C4-2B (cell line): ENCODE results near the gene GNB2.

Experiments
- ZFX ChIP-seq: fragments of 450-650 bp; IDR thresholded peaks from 2 replicates; pipeline ENCODE4 v1.6.1; 2017
- TF ChIP-seq, protein P1 (sequence below): fragments of 450-650 bp; conservative IDR thresholded peaks from 2 replicates; pipeline ENCODE4 v1.5.1; 2017; ENCODE audit warnings: mild to moderate bottlenecking

DNA sequence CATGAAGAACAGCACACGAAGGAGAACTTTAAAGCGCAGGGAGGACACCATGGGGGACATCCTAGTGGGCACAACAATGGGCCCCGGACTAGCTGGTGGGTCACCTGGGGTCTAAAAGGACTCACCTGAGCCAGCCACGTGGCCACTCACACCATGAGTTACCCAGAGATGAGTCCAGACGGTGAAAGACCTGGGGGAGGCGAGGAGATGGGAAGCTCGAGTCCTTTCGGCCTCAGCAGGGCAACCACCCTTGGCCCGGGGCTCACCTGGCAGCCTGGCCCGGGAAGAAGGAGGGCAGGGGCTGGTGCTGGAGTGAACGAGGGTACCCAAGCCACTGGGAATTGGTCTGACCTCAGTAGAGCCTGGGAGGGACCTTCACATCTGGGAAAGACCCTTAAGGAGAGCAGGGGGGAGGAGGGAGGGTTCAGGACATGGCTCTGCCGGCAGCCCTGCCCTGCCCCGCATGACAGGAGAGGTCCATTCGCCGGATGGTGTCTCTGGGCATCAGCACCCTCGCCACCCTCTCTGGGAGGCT is 14.9 kb downstream of the GNB2 start:
- TF ChIP-seq, protein P1, sequence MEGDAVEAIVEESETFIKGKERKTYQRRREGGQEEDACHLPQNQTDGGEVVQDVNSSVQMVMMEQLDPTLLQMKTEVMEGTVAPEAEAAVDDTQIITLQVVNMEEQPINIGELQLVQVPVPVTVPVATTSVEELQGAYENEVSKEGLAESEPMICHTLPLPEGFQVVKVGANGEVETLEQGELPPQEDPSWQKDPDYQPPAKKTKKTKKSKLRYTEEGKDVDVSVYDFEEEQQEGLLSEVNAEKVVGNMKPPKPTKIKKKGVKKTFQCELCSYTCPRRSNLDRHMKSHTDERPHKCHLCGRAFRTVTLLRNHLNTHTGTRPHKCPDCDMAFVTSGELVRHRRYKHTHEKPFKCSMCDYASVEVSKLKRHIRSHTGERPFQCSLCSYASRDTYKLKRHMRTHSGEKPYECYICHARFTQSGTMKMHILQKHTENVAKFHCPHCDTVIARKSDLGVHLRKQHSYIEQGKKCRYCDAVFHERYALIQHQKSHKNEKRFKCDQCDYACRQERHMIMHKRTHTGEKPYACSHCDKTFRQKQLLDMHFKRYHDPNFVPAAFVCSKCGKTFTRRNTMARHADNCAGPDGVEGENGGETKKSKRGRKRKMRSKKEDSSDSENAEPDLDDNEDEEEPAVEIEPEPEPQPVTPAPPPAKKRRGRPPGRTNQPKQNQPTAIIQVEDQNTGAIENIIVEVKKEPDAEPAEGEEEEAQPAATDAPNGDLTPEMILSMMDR, result no peak
- no peak for TF ChIP-seq ZFX
